ENCODE measurements around the gene RBM20. TPM values are rescaled to one million over a fixed set of nuclear protein-coding genes. Genes with fewer than 3 reads are reported as not detected.
A peak's percentile ranks its signal among the peaks of the same experiment; 100 is the strongest.

Gene RBM20
- total RNA-seq, 3 donors from 2014 or later, result 0.48 to 3.1 (median 1.6) TPM

- no peaks in the 10 kb centered on the region for H3K36me3 ChIP-seq
- TF ChIP-seq POLR2A (IDR thresholded peaks at IDR 0.05) (no peak), POLR2AphosphoS5 (IDR thresholded peaks at IDR 0.05) (no peak), CTCF (IDR thresholded peaks at IDR 0.05) (no peak)
- peak overlapping the region; percentile 73 to 76 for H3K27ac ChIP-seq
- DNase-seq (ENCODE audit: low spot score in 2 of 2), result no peak
- H3K27me3 ChIP-seq, result no peaks in the 10 kb centered on the region
- peaks cover 0 to 38% of the 10 kb centered on the region in 2 donors for H3K4me1 ChIP-seq
- intact Hi-C loops (cut with DNase I; ENCODE audit: low total_unique reads), result no loop called here
- no peak overlapping the region for H3K4me3 ChIP-seq
- no peaks in the 10 kb centered on the region for H3K9me3 ChIP-seq
Measured at GRCh38 chr10:110840923-110841428, 196.8 kb downstream of the RBM20 start.

DNA sequence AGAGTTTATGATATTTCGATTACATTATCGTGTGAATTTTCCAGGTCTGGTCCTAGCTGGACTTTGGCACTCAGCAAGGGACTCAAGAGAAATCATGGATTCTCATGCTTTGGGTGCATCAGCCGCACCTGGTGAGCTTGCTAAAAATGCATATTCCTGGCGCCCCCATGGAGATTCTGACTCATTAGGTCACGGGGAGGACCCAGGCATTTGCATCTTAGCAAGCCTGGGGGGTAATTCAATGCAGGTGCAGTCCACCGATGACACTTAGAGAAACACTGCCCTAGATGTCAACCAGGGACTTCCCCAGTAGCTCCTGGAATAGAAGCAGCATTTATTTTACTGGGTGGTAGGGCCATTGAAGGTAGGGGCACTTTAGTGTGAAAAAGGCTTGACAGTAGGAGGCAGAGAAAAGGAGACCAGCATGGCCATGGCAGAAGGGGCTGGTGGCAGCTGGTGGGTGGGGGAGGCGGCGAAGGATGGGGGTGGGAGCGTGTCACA is 197.7 kb downstream of the RBM20 start:
- no peaks in the 10 kb centered on the region for H3K27me3 ChIP-seq
- TF ChIP-seq CTCF (IDR thresholded peaks at IDR 0.05) (no peak), POLR2A (IDR thresholded peaks at IDR 0.05) (no peak), POLR2AphosphoS5 (IDR thresholded peaks at IDR 0.05) (no peak)
- peak overlapping the region; percentile 60 to 90 for H3K27ac ChIP-seq
- no peak overlapping the region for H3K4me3 ChIP-seq
- intact Hi-C loops (cut with DNase I; ENCODE audit: low total_unique reads), result no loop called here
- H3K4me1 ChIP-seq, result peaks cover 0 to 43% of the 10 kb centered on the region in 2 donors
- no peak for DNase-seq (ENCODE audit: low spot score in 2 of 2)
- H3K36me3 ChIP-seq, result no peaks in the 10 kb centered on the region
- no peaks in the 10 kb centered on the region for H3K9me3 ChIP-seq

DNA sequence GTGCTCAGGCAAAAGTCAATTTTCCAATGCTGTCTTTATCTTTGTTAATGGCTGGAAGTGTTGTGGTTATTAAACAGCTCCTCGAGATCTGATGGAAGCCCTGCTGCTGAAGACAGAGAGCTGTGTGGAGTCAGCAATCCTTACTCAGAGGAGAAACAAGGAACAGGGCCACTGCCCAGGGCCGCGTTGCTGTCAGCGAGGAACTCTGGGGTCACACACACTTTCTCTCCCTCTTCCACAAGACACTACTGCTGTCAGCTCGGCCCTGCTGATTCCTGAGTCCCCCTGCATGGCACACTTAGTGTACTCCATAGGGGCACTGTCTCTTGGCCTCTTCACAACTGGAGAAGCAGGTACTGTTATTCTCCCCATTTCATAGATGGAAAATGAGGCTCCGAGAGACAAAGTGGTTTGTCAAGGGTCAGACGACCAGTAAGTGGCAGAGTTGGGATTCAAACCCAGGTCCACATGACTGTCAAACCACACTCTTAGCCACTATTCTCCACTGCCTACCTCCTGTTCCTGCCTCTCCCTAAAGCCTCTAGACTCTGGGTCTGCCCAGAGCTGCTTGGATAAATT is 198.3 kb downstream of the RBM20 start:
- Histone ChIP-seq H3K27ac (peak overlapping the region; percentile 60 to 90), H3K4me3 (no peak overlapping the region), H3K27me3 (no peaks in the 10 kb centered on the region), H3K4me1 (peaks cover 0 to 37% of the 10 kb centered on the region in 2 donors), H3K9me3 (no peaks in the 10 kb centered on the region), H3K36me3 (no peaks in the 10 kb centered on the region)
- TF ChIP-seq CTCF (IDR thresholded peaks at IDR 0.05), result no peak
- TF ChIP-seq POLR2A (IDR thresholded peaks at IDR 0.05), result no peak
- TF ChIP-seq POLR2AphosphoS5 (IDR thresholded peaks at IDR 0.05), result no peak
- intact Hi-C loops (cut with DNase I; ENCODE audit: low total_unique reads), result no loop called here
- DNase-seq (ENCODE audit: low spot score in 2 of 2), result no peak

DNA sequence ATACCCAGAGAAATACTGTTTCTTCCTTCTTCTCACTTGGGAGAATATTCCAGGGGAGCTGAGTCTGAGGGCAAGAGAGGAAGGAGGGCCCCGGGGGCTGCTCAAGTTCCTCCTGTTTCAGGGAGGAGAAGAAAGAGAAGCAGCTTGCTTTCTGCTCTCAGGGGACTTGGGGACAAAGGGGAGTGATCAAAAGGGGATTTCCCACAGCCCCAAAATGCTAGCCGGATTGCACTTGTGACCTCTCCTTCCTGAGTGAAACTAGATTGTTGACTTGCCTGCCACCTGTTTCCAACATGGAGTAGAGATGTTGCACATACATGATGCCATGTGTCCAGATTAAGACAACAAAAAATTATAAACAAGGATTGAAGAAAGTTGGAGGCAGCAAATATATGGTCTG is 198.9 kb downstream of the RBM20 start:
- TF ChIP-seq POLR2AphosphoS5 (IDR thresholded peaks at IDR 0.05) (no peak), POLR2A (IDR thresholded peaks at IDR 0.05) (no peak), CTCF (IDR thresholded peaks at IDR 0.05) (no peak)
- H3K27ac ChIP-seq, result peak overlapping the region; percentile 60 to 90

DNA sequence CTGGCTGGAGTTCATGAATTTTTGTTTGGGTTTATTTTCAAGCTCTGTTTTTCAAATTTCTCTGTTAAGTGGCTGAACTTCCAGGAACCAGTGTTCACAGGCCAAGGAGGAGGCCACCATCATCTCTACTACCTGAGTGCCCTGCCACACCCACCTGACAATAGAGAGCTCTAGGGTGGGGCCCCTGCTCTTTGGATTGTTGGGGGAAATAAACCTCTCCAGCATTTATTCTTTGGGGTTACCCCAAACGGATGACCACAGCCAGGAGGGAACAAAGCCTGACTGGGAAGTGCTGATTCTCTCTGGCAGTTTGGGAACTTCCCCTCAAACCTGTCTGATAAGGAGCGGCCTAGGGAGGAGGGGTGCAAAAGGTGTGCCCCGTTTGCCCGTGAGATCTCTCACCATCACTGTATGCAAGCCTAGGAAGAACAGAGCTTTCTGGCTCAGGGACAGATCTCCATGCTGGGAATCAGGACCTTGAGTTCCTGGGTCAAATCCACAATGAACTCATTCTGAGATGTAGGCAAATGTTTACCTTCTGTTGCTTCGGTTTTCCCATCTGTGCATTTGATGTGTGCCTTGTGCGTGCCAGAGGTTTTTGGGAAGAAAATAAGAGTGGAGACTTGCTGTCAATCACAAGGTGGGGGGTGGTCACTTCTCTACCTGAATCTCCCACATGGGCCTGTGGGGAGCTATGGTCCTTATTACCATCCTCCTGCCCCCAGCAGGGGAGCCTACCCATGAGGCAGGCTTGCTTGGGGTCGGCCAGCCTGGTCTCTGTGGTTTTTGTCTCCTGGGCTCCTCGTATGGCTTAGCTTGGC is 199.9 kb downstream of the RBM20 start:
- H3K4me3 ChIP-seq, result no peak overlapping the region
- intact Hi-C loops (cut with DNase I; ENCODE audit: low total_unique reads), result no loop called here
- H3K4me1 ChIP-seq, result peaks cover 0 to 26% of the 10 kb centered on the region in 2 donors
- no peaks in the 10 kb centered on the region for H3K27me3 ChIP-seq
- no peak for TF ChIP-seq CTCF (IDR thresholded peaks at IDR 0.05)
- TF ChIP-seq POLR2AphosphoS5 (IDR thresholded peaks at IDR 0.05), result no peak
- no peak for TF ChIP-seq POLR2A (IDR thresholded peaks at IDR 0.05)
- DNase-seq (ENCODE audit: low spot score in 2 of 2), result no peak
- H3K27ac ChIP-seq, result peak overlapping the region; percentile 75 to 90
- no peaks in the 10 kb centered on the region for H3K9me3 ChIP-seq
- H3K36me3 ChIP-seq, result no peaks in the 10 kb centered on the region

More for the DNA sequence above, 198.9 kb downstream of the RBM20 start:
- DNase-seq (ENCODE audit: low spot score in 2 of 2), result no peak
- Histone ChIP-seq H3K27me3 (no peaks in the 10 kb centered on the region), H3K4me1 (peaks cover 0 to 31% of the 10 kb centered on the region in 2 donors), H3K36me3 (no peaks in the 10 kb centered on the region), H3K9me3 (no peaks in the 10 kb centered on the region), H3K4me3 (no peak overlapping the region)
- intact Hi-C loops (cut with DNase I; ENCODE audit: low total_unique reads), result no loop called here

Measured in breast epithelium (tissue), 4 donors.